A673 (cell line): ENCODE results near the gene SLC20A1.

Experiments used
- CTCF ChIP-seq: fragments of 300-800, 200-600 bp; sonication (generic); conservative IDR thresholded peaks from 2 replicates; pipeline ENCODE4 v1.5.1; 2017; ENCODE audit warnings: low read depth, mild to moderate bottlenecking, antibody characterized with exemption, low read length, moderate library complexity, mixed read lengths
- EZH2 ChIP-seq: fragments of 200-600 bp; sonication (generic); IDR thresholded peaks from 2 replicates; pipeline ENCODE4 v1.6.1; 2017; ENCODE audit warnings: borderline replicate concordance, low read depth, mild to moderate bottlenecking, mixed read lengths, antibody characterized with exemption, low read length; ENCODE audit not compliant: poor library complexity, severe bottlenecking

- TF ChIP-seq CTCF (0 out of 2 replicates have a peak, but pooled peaks have one; percentile 27), EZH2 (no peak)
Measured at GRCh38 chr2:112645310-112646101, at the start of gene SLC20A1.
